SU-DHL-6 (cell line): ENCODE measurements around the gene LAMTOR5.

Source experiments
- EZH2phosphoT487 ChIP-seq: fragments of 200-600 bp; sonication (generic), shearing (Covaris generic); conservative IDR thresholded peaks from 2 replicates; pipeline ENCODE4 v1.6.1; 2018; ENCODE audit warnings: mild to moderate bottlenecking, antibody characterized with exemption, low read length, moderate library complexity, mixed read lengths
- TF ChIP-seq, protein P1 (sequence below): fragments of 200-600 bp; sonication (generic); IDR thresholded peaks from one replicate; pipeline ENCODE4 v1.5.1; 2017; ENCODE audit warnings: antibody characterized with exemption, mild to moderate bottlenecking, low read length, moderate library complexity; ENCODE audit not compliant: insufficient read depth, poor library complexity, severe bottlenecking

GRCh38 chr1:110418729-110419128, 11.2 kb upstream of the LAMTOR5 start:
- TF ChIP-seq, protein P1, sequence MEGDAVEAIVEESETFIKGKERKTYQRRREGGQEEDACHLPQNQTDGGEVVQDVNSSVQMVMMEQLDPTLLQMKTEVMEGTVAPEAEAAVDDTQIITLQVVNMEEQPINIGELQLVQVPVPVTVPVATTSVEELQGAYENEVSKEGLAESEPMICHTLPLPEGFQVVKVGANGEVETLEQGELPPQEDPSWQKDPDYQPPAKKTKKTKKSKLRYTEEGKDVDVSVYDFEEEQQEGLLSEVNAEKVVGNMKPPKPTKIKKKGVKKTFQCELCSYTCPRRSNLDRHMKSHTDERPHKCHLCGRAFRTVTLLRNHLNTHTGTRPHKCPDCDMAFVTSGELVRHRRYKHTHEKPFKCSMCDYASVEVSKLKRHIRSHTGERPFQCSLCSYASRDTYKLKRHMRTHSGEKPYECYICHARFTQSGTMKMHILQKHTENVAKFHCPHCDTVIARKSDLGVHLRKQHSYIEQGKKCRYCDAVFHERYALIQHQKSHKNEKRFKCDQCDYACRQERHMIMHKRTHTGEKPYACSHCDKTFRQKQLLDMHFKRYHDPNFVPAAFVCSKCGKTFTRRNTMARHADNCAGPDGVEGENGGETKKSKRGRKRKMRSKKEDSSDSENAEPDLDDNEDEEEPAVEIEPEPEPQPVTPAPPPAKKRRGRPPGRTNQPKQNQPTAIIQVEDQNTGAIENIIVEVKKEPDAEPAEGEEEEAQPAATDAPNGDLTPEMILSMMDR = no peak
- no peak for TF ChIP-seq EZH2phosphoT487
